HCT116 (cell line): ENCODE data around the gene APOBEC3C. TPM values are rescaled to one million over a fixed set of nuclear protein-coding genes. Genes with fewer than 3 reads are reported as not detected.

Experiments used
- ATAC-seq: fragments of 200-7000 bp; cut with Tn5 transposase; 2 replicates; pipeline ENCODE4 v1.9.1; 2020; ENCODE audit warnings: mild to moderate bottlenecking, moderate library complexity
- BruUV-seq: library from RNA; stranded (reverse); fragments of 400-500 nt; replicated peaks from 2 replicates; lab custom pipeline; 2021; lab: Mats Ljungman, UMichigan
- CTCF ChIA-PET: fragments of 300-600 bp; sonication (Branson Sonifier 250); formaldehyde crosslinking; loops from one replicate; lab custom pipeline; 2021; ENCODE audit warnings: antibody characterized with exemption; lab: Charles Lee
- POLR2A ChIA-PET: fragments of 300-600, 350-600 bp; sonication (Branson Sonifier 250); formaldehyde crosslinking; loops from one replicate; lab custom pipeline; 2021; ENCODE audit warnings: antibody characterized with exemption; lab: Charles Lee
- RAD21 ChIA-PET, 2 experiments: fragments of 300-600 bp; sonication (Branson Sonifier 250); formaldehyde crosslinking; loops; one replicate each; lab custom pipeline; 2023; ENCODE audit warnings: low total read pairs in 2 of 2; ENCODE audit not compliant: uncharacterized antibody in 2 of 2, unreplicated experiment in 2 of 2, low non-redundant PET in 1 of 2; lab: Charles Lee
- DNase-seq: peaks from one replicate; pipeline ENCODE4 v3.0.0-alpha.2; 2010; ENCODE audit warnings: low read depth, low spot score
- H2AFZ ChIP-seq: fragments of 200-600 bp; shearing (Covaris generic), sonication (generic); 2 replicates; pipeline ENCODE4 v1.6.1; 2017; ENCODE audit warnings: low read depth, mixed run types, mixed read lengths, antibody characterized with exemption, low read length; ENCODE audit not compliant: poor library complexity, severe bottlenecking
- H3K27ac ChIP-seq: 2 replicates; pipeline ENCODE4 v1.5.1; 2012; ENCODE audit warnings: low read depth, low read length
- H3K27me3 ChIP-seq: fragments of 200-600 bp; sonication (generic); 2 replicates; pipeline ENCODE4 v1.6.1; 2016; ENCODE audit warnings: mixed run types, low read length, mixed read lengths; ENCODE audit not compliant: insufficient read depth
- H3K36me3 ChIP-seq, 2 experiments: fragments of 200-500 bp in 1 of 2; fragments of 200-600 bp in 1 of 2; sonication (Bioruptor generic) in 1 of 2; sonication (generic) in 1 of 2; 2 replicates each; pipeline versions ENCODE4 v1.5.1 to v1.6.1; 2014 to 2016; ENCODE audit warnings: low read length in 2 of 2, inconsistent platforms in 1 of 2, mixed read lengths in 1 of 2, mixed run types in 1 of 2; ENCODE audit not compliant: insufficient read depth in 2 of 2, control insufficient read depth in 1 of 2
- H3K4me1 ChIP-seq, 2 experiments: fragments of 200-600 bp in 1 of 2; sonication (generic) in 1 of 2; 2 replicates each; pipeline versions ENCODE4 v1.5.1 to v1.6.1; 2012 to 2017; ENCODE audit warnings: low read length in 2 of 2, inconsistent platforms in 1 of 2, mild to moderate bottlenecking in 1 of 2, mixed read lengths in 1 of 2, mixed run types in 1 of 2, moderate library complexity in 1 of 2; ENCODE audit not compliant: insufficient read depth in 2 of 2, control insufficient read depth in 1 of 2
- H3K4me2 ChIP-seq: fragments of 200-600 bp; sonication (generic); 2 replicates; pipeline ENCODE4 v1.6.1; 2017; ENCODE audit warnings: mixed run types, low read length, mixed read lengths
- H3K4me3 ChIP-seq, 2 experiments: fragments of 200-600 bp in 1 of 2; sonication (generic) in 1 of 2; replicated peaks in 1 of 2; 2 replicates each; pipeline ENCODE4 v1.5.1; 2011 to 2016; ENCODE audit warnings: low read length in 2 of 2, control low read depth in 1 of 2, low read depth in 1 of 2, mild to moderate bottlenecking in 1 of 2, mixed read lengths in 1 of 2, mixed run types in 1 of 2
- H3K79me2 ChIP-seq: fragments of 200-600 bp; sonication (generic); 2 replicates; pipeline ENCODE4 v1.6.1; 2017; ENCODE audit warnings: mild to moderate bottlenecking, mixed run types, low read length, moderate library complexity, mixed read lengths; ENCODE audit not compliant: insufficient read depth
- H3K9ac ChIP-seq: fragments of 200-600 bp; sonication (generic); 2 replicates; pipeline ENCODE4 v1.6.1; 2016; ENCODE audit warnings: low read length, mixed read lengths
- H3K9me2 ChIP-seq: fragments of 200-600 bp; sonication (generic), shearing (Covaris generic); 2 replicates; pipeline ENCODE4 v1.6.1; 2017; ENCODE audit warnings: mixed run types, mild to moderate bottlenecking, moderate library complexity; ENCODE audit not compliant: insufficient read depth
- H3K9me3 ChIP-seq, 2 experiments: fragments of 200-500 bp in 1 of 2; fragments of 200-600 bp in 1 of 2; sonication (Bioruptor generic) in 1 of 2; sonication (generic) in 1 of 2; 2 replicates each; pipeline ENCODE4 v1.6.1; 2014 to 2017; ENCODE audit warnings: low read length in 2 of 2, mixed read lengths in 2 of 2, inconsistent platforms in 1 of 2, low read depth in 1 of 2, mild to moderate bottlenecking in 1 of 2, mixed run types in 1 of 2, moderate library complexity in 1 of 2; ENCODE audit not compliant: control insufficient read depth in 1 of 2, insufficient read depth in 1 of 2
- H4K20me1 ChIP-seq: fragments of 200-600 bp; sonication (generic), shearing (Covaris generic); 2 replicates; pipeline ENCODE4 v1.6.1; 2017; ENCODE audit warnings: mixed run types, mild to moderate bottlenecking, moderate library complexity; ENCODE audit not compliant: insufficient read depth
- CBX3 ChIP-seq: IDR thresholded peaks from 2 replicates; pipeline ENCODE4 v1.6.1; 2012; ENCODE audit warnings: low read depth
- EGR1 ChIP-seq: IDR thresholded peaks from 2 replicates; pipeline ENCODE4 v1.6.1; 2012; ENCODE audit warnings: low read depth
- ELF1 ChIP-seq: IDR thresholded peaks from 2 replicates; pipeline ENCODE4 v1.6.1; 2012; ENCODE audit warnings: low read depth, borderline replicate concordance
- EZH2phosphoT487 ChIP-seq: fragments of 200-600 bp; IDR thresholded peaks from 2 replicates; pipeline ENCODE4 v1.6.1; 2018; ENCODE audit warnings: antibody characterized with exemption, borderline replicate concordance
- FOSL1 ChIP-seq: IDR thresholded peaks from 2 replicates; pipeline ENCODE4 v1.6.1; 2012; ENCODE audit warnings: low read depth
- RAD21 ChIP-seq: IDR thresholded peaks from 2 replicates; pipeline ENCODE4 v1.6.1; 2012; ENCODE audit warnings: low read depth, mild to moderate bottlenecking
- SP1 ChIP-seq: IDR thresholded peaks from 2 replicates; pipeline ENCODE4 v1.6.1; 2012; ENCODE audit warnings: low read depth
- YY1 ChIP-seq: IDR thresholded peaks from 2 replicates; pipeline ENCODE4 v1.6.1; 2011; ENCODE audit warnings: low read length, low read depth, moderate library complexity, mild to moderate bottlenecking; ENCODE audit not compliant: insufficient replicate concordance; ENCODE audit errors: extremely low read depth
- intact Hi-C: fragments of 100-400 bp; cut with micrococcal nuclease; formaldehyde crosslinking; loops from 2 replicates; pipeline ENCODE4 v1.10.0; 2022
- total RNA-seq: library from RNA; stranded (reverse); gene quantifications from one replicate; pipeline ENCODE4 v1.2.1, GENCODE V29; 2021; ENCODE audit not compliant: unreplicated experiment
- TF ChIP-seq, protein P1 (sequence below): IDR thresholded peaks from 2 replicates; pipeline ENCODE4 v1.6.1; 2011; ENCODE audit warnings: mild to moderate bottlenecking, low read length, moderate library complexity; ENCODE audit not compliant: insufficient replicate concordance; ENCODE audit errors: extremely low read depth

Gene APOBEC3C
- total RNA-seq, 1 experiment from 2014 or later = 40.2 TPM

- TF ChIP-seq, protein P1, sequence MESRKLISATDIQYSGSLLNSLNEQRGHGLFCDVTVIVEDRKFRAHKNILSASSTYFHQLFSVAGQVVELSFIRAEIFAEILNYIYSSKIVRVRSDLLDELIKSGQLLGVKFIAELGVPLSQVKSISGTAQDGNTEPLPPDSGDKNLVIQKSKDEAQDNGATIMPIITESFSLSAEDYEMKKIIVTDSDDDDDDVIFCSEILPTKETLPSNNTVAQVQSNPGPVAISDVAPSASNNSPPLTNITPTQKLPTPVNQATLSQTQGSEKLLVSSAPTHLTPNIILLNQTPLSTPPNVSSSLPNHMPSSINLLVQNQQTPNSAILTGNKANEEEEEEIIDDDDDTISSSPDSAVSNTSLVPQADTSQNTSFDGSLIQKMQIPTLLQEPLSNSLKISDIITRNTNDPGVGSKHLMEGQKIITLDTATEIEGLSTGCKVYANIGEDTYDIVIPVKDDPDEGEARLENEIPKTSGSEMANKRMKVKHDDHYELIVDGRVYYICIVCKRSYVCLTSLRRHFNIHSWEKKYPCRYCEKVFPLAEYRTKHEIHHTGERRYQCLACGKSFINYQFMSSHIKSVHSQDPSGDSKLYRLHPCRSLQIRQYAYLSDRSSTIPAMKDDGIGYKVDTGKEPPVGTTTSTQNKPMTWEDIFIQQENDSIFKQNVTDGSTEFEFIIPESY = no peak
- TF ChIP-seq ELF1 = no peak
- TF ChIP-seq FOSL1 = no peak
- TF ChIP-seq CBX3 = no peak
Observed at GRCh38 chr22:38996105-38996504, 18.0 kb upstream of the APOBEC3C start (continued).

GRCh38 chr22:38997518-38997917 is 16.5 kb upstream of the APOBEC3C start:
- ATAC-seq (no peak), DNase-seq (no peak)
- H3K79me2 ChIP-seq = no peaks in the 10 kb centered on the region
- no TSS peak for BruUV-seq
- H3K9me2 ChIP-seq = no peaks in the 10 kb centered on the region
- no peak overlapping the region for H3K4me2 ChIP-seq
- CTCF ChIA-PET = no interaction called here
- RAD21 ChIA-PET = no interaction called here
- no peak overlapping the region for H3K9ac ChIP-seq
- H3K4me3 ChIP-seq = no peak overlapping the region
- TF ChIP-seq YY1 (no peak), EGR1 (no peak), EZH2phosphoT487 (no peak), RAD21 (no peak), SP1 (no peak)
- TF ChIP-seq, protein P1 = no peak
- H2AFZ ChIP-seq = no peak overlapping the region
- no peaks in the 10 kb centered on the region for H3K36me3 ChIP-seq
- H4K20me1 ChIP-seq = no peaks in the 10 kb centered on the region
- H3K27me3 ChIP-seq = no peaks in the 10 kb centered on the region
- H3K9me3 ChIP-seq = no peaks in the 10 kb centered on the region
- intact Hi-C loops = no loop called here
- H3K4me1 ChIP-seq = peaks cover under 1% of the 10 kb centered on the region in 2 experiments; a peak in 2 of 4 replicates
- POLR2A ChIA-PET = no interaction called here
- no peak overlapping the region for H3K27ac ChIP-seq
